K562 (cell line): Measurements from ENCODE around the gene GVQW3. TPM values are rescaled to one million over a fixed set of nuclear protein-coding genes. Genes with fewer than 3 reads are reported as not detected.

Experiments
- ATAC-seq: fragments of 200-7000 bp; cut with Tn5 transposase; 3 replicates; pipeline ENCODE4 v1.9.1; 2020; ENCODE audit warnings: moderate library complexity
- BruUV-seq: library from RNA; stranded (reverse); fragments of 400-500 nt; replicated peaks from 2 replicates; lab custom pipeline; 2021; lab: Mats Ljungman, UMichigan
- CTCF ChIA-PET: fragments of 300-600 bp; formaldehyde crosslinking; extraction: SDS; loops from one replicate; lab custom pipeline; 2021; ENCODE audit warnings: low intra/inter-chr PET ratio; lab: Yijun Ruan, JAX
- POLR2A ChIA-PET: fragments of 300-600, 350-650 bp; sonication (Branson Sonifier 250); formaldehyde crosslinking; extraction: SDS; loops from one replicate; lab custom pipeline; 2021; ENCODE audit warnings: antibody characterized with exemption, inconsistent platforms; lab: Yijun Ruan, JAX
- DNase-seq, 4 experiments: peaks; one replicate each; pipeline versions ENCODE4 v3.0.0 to v3.0.0-alpha.2; 2011 to 2018; ENCODE audit warnings: low spot score in 3 of 4, mixed read lengths in 3 of 4; ENCODE audit errors: extremely low read depth in 1 of 4
- FAIRE-seq: peaks from 2 replicates; lab custom pipeline; 2011; peaks lifted over from hg19 to GRCh38; lab: Jason Lieb, UNC
- H2AFZ ChIP-seq: 2 replicates; pipeline ENCODE4 v1.6.0; 2011; ENCODE audit warnings: low read depth, low read length, control low read depth, inconsistent platforms
- H3K27ac ChIP-seq: fragments of 200-600 bp; 3 replicates; pipeline ENCODE4 v1.8.0; 2011; ENCODE audit warnings: low read depth, mild to moderate bottlenecking, control low read depth, inconsistent platforms, low read length, moderate library complexity, mixed read lengths; ENCODE audit errors: extremely low read depth
- H3K27me3 ChIP-seq, 2 experiments: fragments of 300-600 bp in 1 of 2; 2 replicates in 1 of 2; 3 replicates in 1 of 2; pipeline versions ENCODE4 v1.6.0 to v1.8.0; 2011; ENCODE audit warnings: inconsistent platforms in 2 of 2, low read length in 2 of 2, mild to moderate bottlenecking in 1 of 2, mixed read lengths in 1 of 2, moderate library complexity in 1 of 2; ENCODE audit not compliant: control insufficient read depth in 2 of 2, insufficient read depth in 2 of 2
- H3K36me3 ChIP-seq: fragments of 300-600 bp; 3 replicates; pipeline ENCODE4 v1.8.0; 2011; ENCODE audit warnings: mild to moderate bottlenecking, low read length, inconsistent platforms; ENCODE audit not compliant: control insufficient read depth, insufficient read depth
- H3K4me1 ChIP-seq, 2 experiments: fragments of 200-600 bp in 1 of 2; replicated peaks in 1 of 2; 2 replicates in 1 of 2; 3 replicates in 1 of 2; pipeline versions ENCODE4 v1.5.1 to v1.8.0; 2011; ENCODE audit warnings: inconsistent platforms in 2 of 2, low read length in 2 of 2, mild to moderate bottlenecking in 1 of 2, mixed read lengths in 1 of 2, moderate library complexity in 1 of 2; ENCODE audit not compliant: control insufficient read depth in 2 of 2, insufficient read depth in 2 of 2
- H3K4me2 ChIP-seq: 2 replicates; pipeline ENCODE4 v1.6.1; 2011; ENCODE audit warnings: low read length, control low read depth, inconsistent platforms, mixed read lengths; ENCODE audit not compliant: insufficient read depth
- H3K4me3 ChIP-seq: fragments of 200-600 bp; sonication (generic), shearing (Covaris generic); 2 replicates; pipeline ENCODE4 v1.5.1; 2016; ENCODE audit warnings: control low read depth, inconsistent platforms
- H3K79me2 ChIP-seq: fragments of 200-600 bp; 3 replicates; pipeline ENCODE4 v1.8.0; 2011; ENCODE audit warnings: low read length, inconsistent platforms; ENCODE audit not compliant: control insufficient read depth, insufficient read depth
- H3K9ac ChIP-seq, 2 experiments: 2 replicates each; pipeline versions ENCODE4 v1.6.0 to v1.6.1; 2011; ENCODE audit warnings: low read depth in 2 of 2, low read length in 2 of 2, control low read depth in 1 of 2, inconsistent platforms in 1 of 2, mild to moderate bottlenecking in 1 of 2, mixed read lengths in 1 of 2; ENCODE audit not compliant: insufficient read depth in 1 of 2
- H3K9me1 ChIP-seq: one replicate; pipeline ENCODE4 v1.6.0; 2011; ENCODE audit warnings: inconsistent platforms, mild to moderate bottlenecking, low read length, moderate library complexity; ENCODE audit not compliant: control insufficient read depth, insufficient read depth
- H3K9me3 ChIP-seq: replicated peaks from 2 replicates; pipeline ENCODE4 v1.5.1; 2011; ENCODE audit warnings: low read depth, low read length, inconsistent platforms; ENCODE audit not compliant: control insufficient read depth, insufficient read depth
- H4K20me1 ChIP-seq: replicated peaks from 2 replicates; pipeline ENCODE4 v1.6.1; 2011; ENCODE audit warnings: low read length, inconsistent platforms, mixed read lengths; ENCODE audit not compliant: control insufficient read depth, insufficient read depth
- BRD9 ChIP-seq: fragments of 450-650 bp; IDR thresholded peaks from 2 replicates; pipeline ENCODE4 v1.6.1; 2018; ENCODE audit warnings: low read depth; ENCODE audit not compliant: partially characterized antibody
- EHMT2 ChIP-seq: fragments of 450-650 bp; IDR thresholded peaks from 2 replicates; pipeline ENCODE4 v1.6.1; 2018; ENCODE audit warnings: antibody characterized with exemption
- L3MBTL2 ChIP-seq: fragments of 450-650 bp; IDR thresholded peaks from 2 replicates; pipeline ENCODE4 v1.6.1; 2016; ENCODE audit warnings: mild to moderate bottlenecking, moderate library complexity
- MAX ChIP-seq: sonication (generic); formaldehyde crosslinking; IDR thresholded peaks from 2 replicates; pipeline ENCODE4 v1.9.0; 2022; ENCODE audit warnings: mild to moderate bottlenecking, missing genetic modification reagents
- RB1 ChIP-seq: fragments of 450-650 bp; IDR thresholded peaks from 2 replicates; pipeline ENCODE4 v1.6.1; 2017; ENCODE audit warnings: low read depth, mild to moderate bottlenecking
- RUNX1 ChIP-seq: sonication (generic); IDR thresholded peaks from 2 replicates; pipeline ENCODE4 v1.6.1; 2016; ENCODE audit warnings: antibody characterized with exemption, low read depth
- TFAP4 ChIP-seq: sonication (generic); formaldehyde crosslinking; IDR thresholded peaks from 2 replicates; pipeline ENCODE4 v1.8.0; 2022; ENCODE audit warnings: missing genetic modification reagents, mild to moderate bottlenecking, moderate library complexity, borderline replicate concordance
- ZFP36 ChIP-seq: fragments of 150-350 bp; IDR thresholded peaks from 2 replicates; pipeline ENCODE4 v1.6.1; 2018; ENCODE audit warnings: low read length, low read depth; ENCODE audit not compliant: partially characterized antibody
- ZNF165 ChIP-seq: fragments of 250-450 bp; sonication (Bioruptor Pico); IDR thresholded peaks from 2 replicates; pipeline ENCODE4 v1.4.0; 2020; ENCODE audit warnings: borderline replicate concordance
- ZSCAN29 ChIP-seq: fragments of 450-650 bp; IDR thresholded peaks from 2 replicates; pipeline ENCODE4 v1.6.1; 2017
- WGBS: fragments of 100-300 bp; shearing (Covaris generic); methylation state at CpG from one replicate; pipeline ENCODE4 v1.1.6; 2016; ENCODE audit warnings: low coverage, mixed read lengths; ENCODE audit not compliant: insufficient coverage; ENCODE audit errors: missing lambda C conversion rate; 5-methylcytosine and 5-hydroxymethylcytosine counted together
- in situ Hi-C: fragments of 300-500 bp; cut with MboI; formaldehyde crosslinking; loops from 4 replicates; pipeline ENCODE4 v1.15.0; 2018; ENCODE audit warnings: inconsistent platforms, mixed read lengths
- intact Hi-C: fragments of 100-400 bp; cut with micrococcal nuclease; formaldehyde crosslinking; loops from 2 replicates; pipeline ENCODE4 v1.14.2; 2022
- polyA plus RNA-seq, 8 experiments: library from polyadenylated mRNA; depleted of rRNA in 4 of 8; stranded (reverse) in 5 of 8; unstranded in 3 of 8; fragments of >200 nt; fragmentation: Nextera tagmentation in 2 of 8; fragmentation: Illumina TruSeq in 1 of 8; extraction: Ambion mirVana in 2 of 8; extraction: Trizol in 1 of 8; gene quantifications; 2 replicates each; pipeline versions ENCODE4 v1.2.1 to v1.2.3, GENCODE V29; 2011 to 2014; ENCODE audit warnings: inconsistent platforms in 1 of 8, missing spikeins in 1 of 8
- total RNA-seq, 7 experiments: library from RNA; depleted of rRNA in 6 of 7; stranded (reverse); fragments of >200 nt in 6 of 7; fragmentation: Illumina TruSeq in 2 of 7; extraction: Trizol in 2 of 7; gene quantifications; 2 replicates each; pipeline versions ENCODE4 v1.2.1 to v1.2.3, GENCODE V29; 2011 to 2021; ENCODE audit warnings: low replicate concordance in 1 of 7

The GVQW3 gene
- total and polyA plus RNA-seq, 9 of the 15 experiments (the other 6 are each of a cell fraction or from before 2014, with no cell fraction given): 0.66 to 5.7 (median 2.1) TPM

GRCh38 chr11:76380159-76380976 lies 755 bp upstream of the GVQW3 start:
- POLR2A ChIA-PET: interaction anchor here (2.3 kb wide), 1 partner anchor 15 kb away, joined by 8 read pairs; no protein-coding TSS in a partner anchor
- ATAC-seq: peak; percentile 11
- Histone ChIP-seq H3K27ac (peak overlapping the region; percentile 86), H2AFZ (peak overlapping the region; percentile 72), H3K79me2 (peaks cover 56% of the 10 kb centered on the region), H3K9me1 (no peaks in the 10 kb centered on the region), H3K36me3 (no peaks in the 10 kb centered on the region), H3K9ac (peak overlapping the region; percentile 82 to 90), H4K20me1 (no peaks in the 10 kb centered on the region; the same call in 1 of the 2 replicates), H3K4me2 (peak overlapping the region; percentile 98), H3K9me3 (no peaks in the 10 kb centered on the region), H3K4me1 (peaks cover 5 to 11% of the 10 kb centered on the region in 2 experiments; a peak in 4 of 5 replicates), H3K4me3 (peak overlapping the region; percentile 92), H3K27me3 (no peaks in the 10 kb centered on the region)
- in situ Hi-C loops: no loop called here
- no peak for FAIRE-seq
- intact Hi-C loops: loop anchor here (5.0 kb wide), 1 partner anchor 62 kb away; no protein-coding TSS in a partner anchor
- CTCF ChIA-PET: no interaction called here
- WGBS: 0% methylated on average over 41 of the region's 85 CpGs
- peak; percentile 35 to 71 (median 58) for DNase-seq
- BruUV-seq: no TSS peak
- peak; percentile 10; the same call in 1 of the 2 replicates for TF ChIP-seq RB1
- peak; percentile 45; the same call in 1 of the 2 replicates for TF ChIP-seq L3MBTL2
- TF ChIP-seq EHMT2: no peak
- TF ChIP-seq BRD9: no peak
- peak; percentile 89 for TF ChIP-seq ZFP36
- 0 out of 2 replicates have a peak, but pooled peaks have one; percentile 14 for TF ChIP-seq TFAP4
- no peak for TF ChIP-seq RUNX1
- TF ChIP-seq ZNF165: no peak
- TF ChIP-seq ZSCAN29: no peak
- TF ChIP-seq MAX (CRISPR knock-in tag): peak; percentile 59
